H1 (cell line): ENCODE measurements around the gene STK39. TPM values are rescaled to one million over a fixed set of nuclear protein-coding genes. Genes with fewer than 3 reads are reported as not detected.

Experiments
- BACH1 ChIP-seq: IDR thresholded peaks from 2 replicates; pipeline ENCODE4 v1.6.1; 2012; ENCODE audit warnings: low read length, improper control_type of control experiment
- E2F6 ChIP-seq: IDR thresholded peaks from 2 replicates; pipeline ENCODE4 v1.6.1; 2012; ENCODE audit warnings: inconsistent platforms
- EZH2 ChIP-seq: fragments of 200-600 bp; sonication (generic); IDR thresholded peaks from 2 replicates; pipeline ENCODE4 v1.7.1; 2012; ENCODE audit warnings: low read depth, mild to moderate bottlenecking, moderate library complexity, low read length, inconsistent platforms; ENCODE audit not compliant: severe bottlenecking
- SUZ12 ChIP-seq: fragments of 200-600 bp; sonication (generic); IDR thresholded peaks from 2 replicates; pipeline ENCODE4 v1.6.1; 2012; ENCODE audit warnings: mild to moderate bottlenecking, inconsistent platforms, low read length, moderate library complexity, mixed read lengths
- polyA plus RNA-seq, 7 experiments: library from polyadenylated mRNA; depleted of rRNA in 3 of 7; stranded (reverse) in 5 of 7; unstranded in 2 of 7; fragments of >200 nt in 5 of 7; fragments of 200-250 nt in 2 of 7; gene quantifications; 1 replicate in 5 of 7; 2 replicates in 1 of 7; 4 replicates in 1 of 7; pipeline versions ENCODE4 v1.2.1 to v1.2.3, GENCODE V29; 2011 to 2013; ENCODE audit warnings: missing spikeins in 2 of 7, mixed read lengths in 2 of 7
- total RNA-seq: library from RNA; stranded (reverse); fragmentation: NEBNext Ultra II Directional; extraction: Animal tissue kit (Norgen Biotek cat#: 25700); gene quantifications from 2 replicates; pipeline ENCODE4 v1.2.1, GENCODE V29; 2021

Gene STK39
- total and polyA plus RNA-seq, 2 of the 8 experiments (the other 6 are each of a cell fraction or from before 2014, with no cell fraction given): 13.7 to 23.8 TPM

GRCh38 chr2:168147830-168148794 lies 99.3 kb downstream of the STK39 start (continued):
- TF ChIP-seq E2F6 (no peak), BACH1 (no peak), SUZ12 (no peak), EZH2 (no peak)
